GM12878 (cell line): ENCODE results near the gene PAEP. TPM values are rescaled to one million over a fixed set of nuclear protein-coding genes. Genes with fewer than 3 reads are reported as not detected.

Experiments
- MLLT1 ChIP-seq: fragments of 450-650 bp; IDR thresholded peaks from 2 replicates; pipeline ENCODE4 v1.6.1; 2016; ENCODE audit warnings: mild to moderate bottlenecking
- polyA plus RNA-seq, 11 experiments: library from polyadenylated mRNA; depleted of rRNA in 4 of 11; unstranded in 6 of 11; stranded (reverse) in 5 of 11; fragments of >200 nt; fragmentation: Nextera tagmentation in 4 of 11; fragmentation: Illumina TruSeq in 1 of 11; extraction: Ambion mirVana in 4 of 11; extraction: Trizol in 1 of 11; gene quantifications; 1 replicate in 1 of 11; 2 replicates in 10 of 11; pipeline versions ENCODE4 v1.2.1 to v1.2.3, GENCODE V29; 2011 to 2016; ENCODE audit warnings: inconsistent platforms in 2 of 11, missing spikeins in 2 of 11, low read depth in 1 of 11
- total RNA-seq, 4 experiments: library from RNA; depleted of rRNA in 3 of 4; stranded (reverse); fragments of >200 nt in 3 of 4; fragmentation: Illumina TruSeq in 1 of 4; extraction: Trizol in 1 of 4; gene quantifications; 2 replicates each; pipeline versions ENCODE4 v1.2.1 to v1.2.3, GENCODE V29; 2013 to 2021

Gene PAEP
- total and polyA plus RNA-seq, 10 of the 15 experiments (the other 5 are each of a cell fraction or from before 2014, with no cell fraction given) = not detected

DNA sequence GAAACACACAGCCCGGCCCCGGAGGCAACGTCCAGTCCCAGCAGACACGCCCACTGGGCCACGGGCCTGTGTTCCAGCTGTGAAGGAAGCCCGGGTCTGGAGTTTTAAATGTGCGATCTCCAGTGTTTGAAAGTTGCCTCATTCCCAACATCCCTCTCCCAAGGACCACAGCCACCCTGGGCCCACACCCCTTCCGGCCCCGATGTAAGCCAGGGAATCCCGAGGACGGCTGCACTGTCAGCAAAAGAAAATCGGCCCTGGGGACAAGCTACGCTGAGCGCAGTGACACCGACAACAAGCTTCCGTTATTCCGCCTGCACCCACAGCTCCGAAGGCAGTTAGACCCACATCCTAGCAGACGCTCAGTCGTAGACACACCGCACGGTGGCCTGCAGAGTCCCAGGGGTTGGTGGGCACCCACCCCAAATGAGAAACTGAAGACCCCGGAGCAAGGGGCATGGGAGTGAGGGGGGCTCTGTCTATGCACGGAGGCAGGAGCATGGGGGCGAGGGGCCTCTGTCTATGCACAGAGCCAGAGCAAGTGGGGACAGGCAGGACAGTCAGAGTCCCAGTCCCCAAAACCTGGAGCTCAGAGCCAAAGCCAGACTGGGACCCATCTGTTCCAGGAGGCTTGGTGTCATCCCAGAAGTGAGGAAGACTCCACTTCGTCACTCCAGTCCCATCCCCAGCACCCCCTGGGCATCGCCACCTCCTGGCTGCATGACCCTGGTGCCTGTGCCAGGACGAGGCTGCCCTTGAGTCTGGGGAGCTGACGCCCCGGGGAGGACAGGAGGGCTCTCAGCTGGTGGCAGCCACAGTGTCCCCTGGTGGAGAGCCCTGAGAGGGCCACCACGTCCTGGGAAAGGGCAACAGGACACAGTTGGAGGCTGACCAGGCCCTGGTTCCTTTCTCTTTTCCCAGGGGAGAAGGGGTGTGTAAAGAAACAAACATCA lies 54.4 kb downstream of the PAEP start (continued):
- TF ChIP-seq MLLT1 = no peak

Other genes with a start within 250 kb of the PAEP start
Only the 7 nearest of the 8 such genes appear.
- gene PPP1R26, start 82.0 kb upstream of the PAEP start, total RNA-seq (2014; rRNA removed) = 0.33 and 0.45 TPM in 2 replicates
- 0.14 and 0.18 TPM in 2 replicates for gene PPP1R26, start 82.0 kb upstream of the PAEP start, total RNA-seq (2014; rRNA removed; fragmentation: Illumina TruSeq; extraction: Trizol)
- gene PPP1R26, start 82.0 kb upstream of the PAEP start, total RNA-seq (2021) = 0.35 and 0.54 TPM in 2 replicates
- 1.5 and 1.9 TPM in 2 replicates for gene PPP1R26, start 82.0 kb upstream of the PAEP start, polyA plus RNA-seq (2011; rRNA removed)
- gene PPP1R26, start 82.0 kb upstream of the PAEP start, polyA plus RNA-seq (2014; fragmentation: Illumina TruSeq; extraction: Trizol) = 0.07 TPM in 1 of 2 replicates, not detected in the other
- gene PPP1R26, start 82.0 kb upstream of the PAEP start, polyA plus RNA-seq (2014; fragmentation: Nextera tagmentation; extraction: Ambion mirVana) = under 1 TPM; 0.02 to 0.04 TPM
- 0.15 and 0.18 TPM in 2 replicates for gene PPP1R26, start 82.0 kb upstream of the PAEP start, polyA plus RNA-seq (2014; rRNA removed)
- gene PPP1R26, start 82.0 kb upstream of the PAEP start, polyA plus RNA-seq (2016; fragmentation: Nextera tagmentation; extraction: Ambion mirVana) = under 1 TPM; 0.09 to 0.62 TPM
- 78.5 and 86.9 TPM in 2 replicates for gene MRPS2, start 61.1 kb upstream of the PAEP start, total RNA-seq (2014; rRNA removed)
- 33.4 and 42.2 TPM in 2 replicates for gene MRPS2, start 61.1 kb upstream of the PAEP start, total RNA-seq (2014; rRNA removed; fragmentation: Illumina TruSeq; extraction: Trizol)
- gene MRPS2, start 61.1 kb upstream of the PAEP start, total RNA-seq (2021) = 63.8 and 67.7 TPM in 2 replicates
- gene MRPS2, start 61.1 kb upstream of the PAEP start, polyA plus RNA-seq (2011; rRNA removed) = 24.1 and 71.4 TPM in 2 replicates
- gene MRPS2, start 61.1 kb upstream of the PAEP start, polyA plus RNA-seq (2014; fragmentation: Illumina TruSeq; extraction: Trizol) = 14.3 and 61.9 TPM in 2 replicates
- 10 to 100 TPM in 1 of 2 experiments, 1 to 10 TPM in 1; 3.3 to 14.5 TPM for gene MRPS2, start 61.1 kb upstream of the PAEP start, polyA plus RNA-seq (2014; fragmentation: Nextera tagmentation; extraction: Ambion mirVana)
- gene MRPS2, start 61.1 kb upstream of the PAEP start, polyA plus RNA-seq (2014; rRNA removed) = 103 and 115 TPM in 2 replicates
- gene MRPS2, start 61.1 kb upstream of the PAEP start, polyA plus RNA-seq (2016; fragmentation: Nextera tagmentation; extraction: Ambion mirVana) = 100 to 1,000 TPM in 1 of 2 experiments, 10 to 100 TPM in 1; 97.8 to 101 TPM
- gene LCN1, start 40.3 kb upstream of the PAEP start, total RNA-seq (2014; rRNA removed) = not detected in 2 replicates
- not detected in 2 replicates for gene LCN1, start 40.3 kb upstream of the PAEP start, total RNA-seq (2014; rRNA removed; fragmentation: Illumina TruSeq; extraction: Trizol)
- not detected in 2 replicates for gene LCN1, start 40.3 kb upstream of the PAEP start, total RNA-seq (2021)
- not detected in 2 replicates for gene LCN1, start 40.3 kb upstream of the PAEP start, polyA plus RNA-seq (2011; rRNA removed)
- not detected in 2 replicates for gene LCN1, start 40.3 kb upstream of the PAEP start, polyA plus RNA-seq (2014; fragmentation: Illumina TruSeq; extraction: Trizol)
- not detected for gene LCN1, start 40.3 kb upstream of the PAEP start, polyA plus RNA-seq (2014; fragmentation: Nextera tagmentation; extraction: Ambion mirVana)
- gene LCN1, start 40.3 kb upstream of the PAEP start, polyA plus RNA-seq (2014; rRNA removed) = not detected in 2 replicates
- not detected for gene LCN1, start 40.3 kb upstream of the PAEP start, polyA plus RNA-seq (2016; fragmentation: Nextera tagmentation; extraction: Ambion mirVana)
- gene OBP2A, start 15.6 kb upstream of the PAEP start, total RNA-seq (2014; rRNA removed) = not detected in 2 replicates
- gene OBP2A, start 15.6 kb upstream of the PAEP start, total RNA-seq (2014; rRNA removed; fragmentation: Illumina TruSeq; extraction: Trizol) = not detected in 2 replicates
- gene OBP2A, start 15.6 kb upstream of the PAEP start, total RNA-seq (2021) = not detected in 2 replicates
- gene OBP2A, start 15.6 kb upstream of the PAEP start, polyA plus RNA-seq (2011; rRNA removed) = not detected in 2 replicates
- gene OBP2A, start 15.6 kb upstream of the PAEP start, polyA plus RNA-seq (2014; fragmentation: Illumina TruSeq; extraction: Trizol) = not detected in 2 replicates
- gene OBP2A, start 15.6 kb upstream of the PAEP start, polyA plus RNA-seq (2014; fragmentation: Nextera tagmentation; extraction: Ambion mirVana) = not detected
- gene OBP2A, start 15.6 kb upstream of the PAEP start, polyA plus RNA-seq (2014; rRNA removed) = not detected in 2 replicates
- gene OBP2A, start 15.6 kb upstream of the PAEP start, polyA plus RNA-seq (2016; fragmentation: Nextera tagmentation; extraction: Ambion mirVana) = not detected
- gene GLT6D1, start 77.8 kb downstream of the PAEP start, total RNA-seq (2014; rRNA removed) = not detected in 2 replicates
- gene GLT6D1, start 77.8 kb downstream of the PAEP start, total RNA-seq (2014; rRNA removed; fragmentation: Illumina TruSeq; extraction: Trizol) = not detected in 2 replicates
- not detected in 2 replicates for gene GLT6D1, start 77.8 kb downstream of the PAEP start, total RNA-seq (2021)
- gene GLT6D1, start 77.8 kb downstream of the PAEP start, polyA plus RNA-seq (2011; rRNA removed) = not detected in 2 replicates
- gene GLT6D1, start 77.8 kb downstream of the PAEP start, polyA plus RNA-seq (2014; fragmentation: Illumina TruSeq; extraction: Trizol) = not detected in 2 replicates
- gene GLT6D1, start 77.8 kb downstream of the PAEP start, polyA plus RNA-seq (2014; fragmentation: Nextera tagmentation; extraction: Ambion mirVana) = not detected
- gene GLT6D1, start 77.8 kb downstream of the PAEP start, polyA plus RNA-seq (2014; rRNA removed) = not detected in 2 replicates
- not detected for gene GLT6D1, start 77.8 kb downstream of the PAEP start, polyA plus RNA-seq (2016; fragmentation: Nextera tagmentation; extraction: Ambion mirVana)
- not detected in 2 replicates for gene LCN9, start 101.6 kb downstream of the PAEP start, total RNA-seq (2014; rRNA removed)
- not detected in 2 replicates for gene LCN9, start 101.6 kb downstream of the PAEP start, total RNA-seq (2014; rRNA removed; fragmentation: Illumina TruSeq; extraction: Trizol)
- gene LCN9, start 101.6 kb downstream of the PAEP start, total RNA-seq (2021) = not detected in 2 replicates
- gene LCN9, start 101.6 kb downstream of the PAEP start, polyA plus RNA-seq (2011; rRNA removed) = not detected in 2 replicates
- not detected in 2 replicates for gene LCN9, start 101.6 kb downstream of the PAEP start, polyA plus RNA-seq (2014; fragmentation: Illumina TruSeq; extraction: Trizol)
- gene LCN9, start 101.6 kb downstream of the PAEP start, polyA plus RNA-seq (2014; fragmentation: Nextera tagmentation; extraction: Ambion mirVana) = not detected
- not detected in 2 replicates for gene LCN9, start 101.6 kb downstream of the PAEP start, polyA plus RNA-seq (2014; rRNA removed)
- not detected for gene LCN9, start 101.6 kb downstream of the PAEP start, polyA plus RNA-seq (2016; fragmentation: Nextera tagmentation; extraction: Ambion mirVana)
- gene SOHLH1, start 137.7 kb downstream of the PAEP start, total RNA-seq (2014; rRNA removed) = not detected in 2 replicates
- gene SOHLH1, start 137.7 kb downstream of the PAEP start, total RNA-seq (2014; rRNA removed; fragmentation: Illumina TruSeq; extraction: Trizol) = not detected in 2 replicates
- not detected in 2 replicates for gene SOHLH1, start 137.7 kb downstream of the PAEP start, total RNA-seq (2021)
- 0.06 TPM in 1 of 2 replicates, not detected in the other for gene SOHLH1, start 137.7 kb downstream of the PAEP start, polyA plus RNA-seq (2011; rRNA removed)
- not detected in 2 replicates for gene SOHLH1, start 137.7 kb downstream of the PAEP start, polyA plus RNA-seq (2014; fragmentation: Illumina TruSeq; extraction: Trizol)
- gene SOHLH1, start 137.7 kb downstream of the PAEP start, polyA plus RNA-seq (2014; fragmentation: Nextera tagmentation; extraction: Ambion mirVana) = not detected
- not detected in 2 replicates for gene SOHLH1, start 137.7 kb downstream of the PAEP start, polyA plus RNA-seq (2014; rRNA removed)
- gene SOHLH1, start 137.7 kb downstream of the PAEP start, polyA plus RNA-seq (2016; fragmentation: Nextera tagmentation; extraction: Ambion mirVana) = not detected